GM19397 (cell line): ENCODE data around the gene TEX19.
"Not testable (repeated sequence)": the region's sequence is repeated elsewhere in the genome, so short reads cannot be mapped to it uniquely, and the experiment has no call there.

Experiments used
- ATAC-seq: cut with Tn5 transposase; IDR thresholded peaks from one replicate; pipeline ENCODE4 v1.9.1; 2021; ENCODE audit warnings: mild to moderate bottlenecking, moderate library complexity; ENCODE audit not compliant: unreplicated experiment

TEX19 gene

DNA sequence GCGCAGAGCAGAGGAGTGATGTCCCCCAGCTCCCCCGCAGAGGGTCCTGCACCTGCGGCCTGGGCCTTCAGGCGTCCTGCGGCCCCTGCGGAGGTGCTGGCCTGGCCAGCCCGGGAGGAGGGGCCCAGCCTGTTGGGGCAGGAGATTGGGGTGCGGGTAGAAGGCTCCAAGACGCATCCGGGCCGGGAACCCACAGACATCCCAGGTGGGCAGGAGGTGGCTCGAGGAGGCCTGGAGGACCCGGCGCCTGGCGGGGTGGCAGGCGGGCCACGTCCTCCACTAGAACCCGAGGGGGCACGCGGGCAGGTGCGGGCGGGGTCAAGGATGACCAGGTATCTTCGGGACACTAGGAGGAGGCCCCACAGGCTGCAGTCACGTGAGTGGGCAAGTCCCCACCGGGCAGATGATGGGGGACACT, 24.8 kb upstream of the TEX19 start:
- ATAC-seq = no peak

- no peak for ATAC-seq
Observed at GRCh38 chr17:82334622-82335394, 24.2 kb upstream of the TEX19 start.

DNA sequence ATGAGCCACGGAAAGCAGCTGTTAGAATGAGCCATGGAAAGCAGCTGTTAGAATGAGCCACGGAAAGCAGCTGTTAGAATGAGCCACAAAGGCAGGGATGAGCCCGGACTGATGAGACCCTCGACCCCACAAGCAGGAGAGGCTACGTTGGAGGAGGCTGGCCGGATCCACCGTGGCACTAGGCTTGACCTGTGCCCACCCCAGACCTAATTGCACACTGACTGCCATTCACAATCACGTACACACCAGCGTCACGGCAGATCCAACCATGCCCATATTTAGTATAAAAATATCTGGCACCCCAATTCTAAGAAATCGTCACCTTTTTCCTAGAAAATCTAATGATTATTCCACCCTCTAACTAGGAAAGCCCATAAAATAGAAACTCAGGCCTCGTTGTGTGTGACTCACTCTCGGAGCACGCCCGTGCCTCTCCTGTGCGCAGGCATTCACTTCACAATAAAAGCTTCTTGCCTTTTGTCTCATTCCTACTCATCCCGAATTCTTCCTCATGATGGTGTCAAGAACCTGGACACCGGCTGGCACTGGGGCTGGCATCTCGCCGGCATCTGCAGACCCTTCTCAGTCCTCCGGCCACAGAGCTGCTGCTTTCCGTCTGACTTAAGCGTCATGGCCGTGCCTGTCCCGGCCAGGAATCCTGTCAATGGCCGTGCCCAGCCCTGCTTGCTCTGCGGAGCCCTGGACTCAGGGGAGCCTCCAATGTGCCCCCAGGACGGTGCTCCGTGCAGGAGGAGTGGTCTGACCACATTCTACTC, 20.0 kb upstream of the TEX19 start:
- no peak for ATAC-seq

- no peak for ATAC-seq
Observed at GRCh38 chr17:82339634-82340580, 19.1 kb upstream of the TEX19 start.

DNA sequence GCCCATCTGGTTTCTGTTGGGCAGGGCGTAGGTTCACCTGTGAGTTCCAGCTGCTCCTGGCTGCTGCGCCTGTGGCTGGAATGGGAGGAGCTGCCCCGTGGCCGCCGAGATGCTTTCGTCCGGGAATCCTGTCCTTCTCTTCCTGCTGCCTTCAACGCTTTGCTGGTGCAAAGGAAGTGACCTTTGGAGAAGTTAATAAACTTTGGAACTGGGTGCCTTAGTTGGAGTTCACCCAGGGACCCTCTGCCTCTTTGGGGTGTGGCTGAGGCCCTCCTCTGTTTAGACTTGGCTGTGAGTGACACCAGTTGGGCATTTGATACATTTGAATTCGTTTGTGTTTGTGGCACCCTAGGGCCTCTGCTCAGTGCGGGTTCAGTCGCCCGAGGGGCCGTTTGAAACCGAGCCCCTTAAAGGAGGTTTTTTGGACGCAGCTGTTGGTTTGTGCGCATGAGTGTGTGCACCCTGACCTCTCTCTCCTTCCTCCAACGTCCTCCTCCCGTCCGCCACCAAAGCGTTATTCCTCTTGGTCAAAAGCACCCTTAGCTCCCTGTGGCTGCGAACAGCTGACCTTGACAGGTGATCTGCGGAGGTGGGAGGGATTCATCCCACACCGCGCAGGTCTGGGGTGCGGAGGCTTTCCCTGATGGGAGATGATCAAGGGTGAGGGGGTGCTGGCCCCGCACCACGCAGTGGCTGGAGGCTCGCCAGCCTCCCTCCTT, 16.5 kb upstream of the TEX19 start:
- no peak for ATAC-seq

DNA sequence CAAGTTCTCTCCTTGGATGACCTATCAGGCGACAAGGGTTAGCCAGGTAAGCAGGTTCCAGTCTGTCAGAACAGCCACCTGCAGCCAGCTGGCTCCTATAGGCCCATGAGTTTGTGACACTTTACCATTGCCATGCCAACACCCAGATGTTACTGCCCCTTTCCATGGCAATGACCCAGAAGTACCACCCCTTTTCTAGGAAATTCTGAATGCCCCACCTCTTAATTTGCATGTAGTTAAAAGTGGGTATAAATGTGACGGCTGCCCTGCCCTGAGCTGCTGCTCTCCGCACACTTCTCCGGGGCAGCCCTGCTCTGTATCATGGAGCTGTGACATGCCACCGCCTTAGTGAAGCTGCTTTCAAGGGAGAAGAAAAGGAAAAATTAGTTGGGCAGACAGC, 15.5 kb upstream of the TEX19 start:
- ATAC-seq = no peak

DNA sequence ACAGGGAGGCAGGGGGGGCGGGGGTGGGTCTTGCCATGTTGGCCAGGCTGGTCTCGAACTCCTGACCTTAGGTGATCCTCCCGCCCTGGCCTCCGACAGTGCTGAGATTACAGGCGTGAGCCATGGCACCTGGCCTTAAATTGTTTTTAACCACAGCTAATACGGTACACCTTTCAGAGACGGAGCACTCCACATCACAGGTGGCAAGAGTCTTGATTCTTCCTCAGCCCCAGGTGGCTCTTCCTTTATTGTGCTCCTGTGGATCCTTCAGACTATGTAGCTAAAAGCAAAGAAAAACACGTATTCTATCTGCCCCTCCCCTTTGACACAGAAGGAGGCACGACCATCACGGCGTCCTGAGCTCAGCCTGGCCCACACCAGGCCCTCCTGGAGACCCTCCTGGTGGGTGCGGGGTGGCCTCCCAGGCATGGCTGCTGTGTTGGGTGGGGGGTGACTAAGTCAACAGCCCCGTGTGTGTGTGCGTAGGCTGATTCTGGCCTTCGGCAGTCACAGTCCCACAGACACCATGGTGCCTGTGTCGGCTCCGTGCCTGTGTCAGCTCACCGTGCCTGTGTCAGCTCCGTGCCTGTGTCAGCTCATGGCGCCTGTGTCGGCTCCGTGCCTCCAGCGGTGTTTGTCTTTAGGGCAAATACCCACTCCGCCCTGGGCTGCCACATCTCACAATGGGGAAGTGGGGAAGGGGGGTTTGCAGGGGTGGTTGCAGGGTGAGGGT, 14.7 kb upstream of the TEX19 start:
- ATAC-seq = no peak

DNA sequence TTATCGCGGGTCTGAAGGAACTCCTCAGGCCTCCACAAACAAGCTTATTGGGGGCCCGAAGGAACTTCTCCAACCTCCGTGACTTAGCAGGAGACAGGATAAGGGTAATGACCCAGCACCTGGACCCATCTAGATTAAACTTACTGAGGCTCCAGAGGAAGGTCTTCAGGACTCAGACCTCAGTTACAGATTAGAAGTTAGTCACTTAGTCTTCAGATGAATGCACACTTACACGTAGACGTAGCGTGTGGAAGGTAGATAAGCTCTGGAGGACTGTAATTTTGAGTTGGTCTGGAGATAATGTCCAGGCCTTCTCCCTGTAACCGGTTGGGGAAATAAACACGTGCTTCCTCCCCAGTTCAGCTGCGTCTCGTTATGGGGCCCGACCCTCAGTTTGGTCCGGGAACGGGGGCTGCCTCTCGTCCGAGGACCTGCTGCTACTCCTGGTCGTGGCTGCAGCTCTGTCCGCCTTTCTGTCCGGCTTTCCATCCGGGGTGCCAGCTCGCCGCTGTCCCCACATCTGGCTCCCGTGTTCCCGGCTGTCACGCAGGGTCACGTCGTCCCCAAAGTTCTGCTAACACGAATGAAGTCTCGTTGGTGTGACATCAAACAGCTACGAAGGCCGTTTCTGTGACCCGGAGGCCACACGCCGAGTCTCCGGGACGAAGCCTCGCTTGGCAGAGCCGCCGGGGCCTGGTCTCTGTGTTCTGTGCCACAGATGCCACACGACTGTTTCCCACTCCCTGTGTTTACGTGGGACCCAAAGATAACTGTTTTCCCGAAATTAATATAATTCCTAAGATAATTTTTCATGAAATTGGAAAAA, 13.7 kb upstream of the TEX19 start:
- no peak for ATAC-seq

- no peak for ATAC-seq
Observed at GRCh38 chr17:82346342-82347300, 12.4 kb upstream of the TEX19 start.

- not testable (repeated sequence) for ATAC-seq
Observed at GRCh38 chr17:82347994-82348393, 11.1 kb upstream of the TEX19 start.

DNA sequence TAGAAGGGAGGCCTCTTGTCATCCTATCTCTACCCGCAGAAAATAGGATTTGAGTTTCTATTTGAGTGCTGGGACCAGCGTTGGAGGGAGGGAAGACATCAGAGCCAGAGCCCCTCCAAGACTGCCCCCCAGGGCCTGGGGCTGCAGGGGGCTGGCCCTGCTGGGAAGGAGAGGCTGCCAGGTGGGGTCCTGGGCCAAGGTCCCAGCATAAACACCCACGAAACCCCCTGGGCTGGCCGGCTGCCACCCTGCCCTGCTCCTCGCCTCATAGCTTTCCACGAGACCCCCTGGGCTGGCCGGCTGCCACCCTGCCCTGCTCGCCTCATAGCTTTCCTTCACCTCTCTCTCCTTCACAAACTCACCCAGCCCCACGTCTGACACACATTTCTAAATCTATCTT, 10.6 kb upstream of the TEX19 start:
- ATAC-seq = no peak

- no peak for ATAC-seq
Observed at GRCh38 chr17:82348866-82349265, 10.2 kb upstream of the TEX19 start.

- ATAC-seq = no peak
Observed at GRCh38 chr17:82349287-82349701, 9.8 kb upstream of the TEX19 start.

DNA sequence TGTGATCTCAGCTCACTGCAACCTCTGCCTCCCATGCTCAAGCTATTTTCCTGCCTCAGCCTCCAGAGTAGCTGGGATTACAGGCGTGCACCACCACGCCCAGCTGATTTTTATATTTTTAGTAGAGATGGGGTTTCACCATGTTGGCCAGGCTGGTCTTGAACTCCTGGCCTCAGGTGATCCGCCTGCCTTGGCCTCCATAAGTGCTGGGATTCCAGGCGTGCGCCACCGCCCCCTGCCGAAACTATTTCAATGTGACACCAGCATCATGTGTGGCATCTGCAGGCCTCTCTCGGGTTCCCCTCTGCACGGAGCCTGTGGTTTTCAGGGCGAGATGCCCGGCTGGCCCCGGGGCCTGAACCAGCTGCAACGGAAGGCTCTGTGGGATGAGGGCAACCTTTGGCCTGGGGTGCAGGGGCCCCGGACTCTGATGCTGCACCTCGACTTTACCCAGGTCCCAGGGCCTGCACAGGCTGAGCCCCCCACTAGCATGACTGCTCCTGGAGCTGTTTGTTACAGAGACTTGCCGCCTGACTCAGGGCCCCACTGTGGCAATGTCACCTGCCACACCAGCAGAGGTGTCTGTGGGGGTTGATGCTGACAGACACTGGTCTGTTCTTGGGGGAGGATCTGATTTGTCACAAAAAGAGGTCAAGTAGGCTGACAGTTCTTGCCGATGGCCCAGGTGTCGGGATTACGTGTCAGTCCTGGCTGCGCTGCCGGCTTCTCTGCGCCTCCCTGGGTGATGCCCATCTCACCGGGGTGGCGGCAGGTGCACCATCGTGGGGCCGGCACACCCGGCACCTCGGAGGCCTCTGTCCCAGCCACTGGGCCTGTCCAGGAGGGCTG, 8.6 kb upstream of the TEX19 start:
- no peak for ATAC-seq

- peak; percentile 53 for ATAC-seq
Observed at GRCh38 chr17:82351254-82351712, 7.8 kb upstream of the TEX19 start.

GRCh38 chr17:82351713-82352488, 7.1 kb upstream of the TEX19 start:
- peak; percentile 55 for ATAC-seq
